GM12878 (cell line): ENCODE results near the gene IPCEF1. TPM values are rescaled to one million over a fixed set of nuclear protein-coding genes. Genes with fewer than 3 reads are reported as not detected.

Experiments
- ATAC-seq: fragments of 200-7000 bp; cut with Tn5 transposase; 3 replicates; pipeline ENCODE4 v1.9.1; 2020; ENCODE audit warnings: mild to moderate bottlenecking, moderate library complexity
- BruUV-seq: library from RNA; stranded (reverse); fragments of 400-500 nt; replicated peaks from 2 replicates; lab custom pipeline; 2021; lab: Mats Ljungman, UMichigan
- CTCF ChIA-PET: fragments of 300-600 bp; sonication (Branson Sonifier 250); formaldehyde crosslinking; extraction: SDS; loops from one replicate; lab custom pipeline; 2021; ENCODE audit warnings: inconsistent platforms; lab: Yijun Ruan, JAX
- POLR2A ChIA-PET: fragments of 350-600 bp; formaldehyde crosslinking; extraction: SDS; loops from one replicate; lab custom pipeline; 2021; ENCODE audit warnings: inconsistent platforms; lab: Charles Lee
- RAD21 ChIA-PET: fragments of 300-600 bp; sonication (Branson Sonifier 250); formaldehyde crosslinking; loops from one replicate; lab custom pipeline; 2023; ENCODE audit warnings: antibody characterized with exemption; ENCODE audit not compliant: unreplicated experiment; lab: Charles Lee
- SMC1A ChIA-PET: fragments of 300-600 bp; sonication (Branson Sonifier 250); formaldehyde crosslinking; loops from one replicate; lab custom pipeline; 2023; ENCODE audit not compliant: unreplicated experiment, uncharacterized antibody; lab: Charles Lee
- DNase-seq: peaks from one replicate; pipeline ENCODE4 v3.0.0-alpha.2; 2011; ENCODE audit warnings: low read depth, low spot score
- FAIRE-seq: peaks from 3 replicates; lab custom pipeline; 2011; peaks lifted over from hg19 to GRCh38; lab: Jason Lieb, UNC
- H2AFZ ChIP-seq: 2 replicates; pipeline ENCODE4 v1.6.0; 2011; ENCODE audit warnings: low read depth, low read length, control low read depth; ENCODE audit not compliant: control insufficient read depth
- H3K27ac ChIP-seq: 2 replicates; pipeline ENCODE4 v1.5.1; 2011; ENCODE audit warnings: control low read depth; ENCODE audit not compliant: control insufficient read depth, insufficient read depth
- H3K27me3 ChIP-seq, 2 experiments: replicated peaks in 1 of 2; 2 replicates each; pipeline versions ENCODE4 v1.6.0 to v1.6.1; 2011; ENCODE audit warnings: low read length in 1 of 2; ENCODE audit not compliant: control insufficient read depth in 2 of 2, insufficient read depth in 2 of 2
- H3K36me3 ChIP-seq, 2 experiments: 2 replicates each; pipeline ENCODE4 v1.5.1; 2011; ENCODE audit warnings: low read length in 1 of 2; ENCODE audit not compliant: control insufficient read depth in 2 of 2, insufficient read depth in 2 of 2
- H3K4me1 ChIP-seq: 2 replicates; pipeline ENCODE4 v1.6.1; 2011; ENCODE audit warnings: mild to moderate bottlenecking, low read length, moderate library complexity, mixed read lengths; ENCODE audit not compliant: control insufficient read depth, insufficient read depth
- H3K4me2 ChIP-seq: 2 replicates; pipeline ENCODE4 v1.6.0; 2011; ENCODE audit warnings: control low read depth; ENCODE audit not compliant: control insufficient read depth, insufficient read depth
- H3K4me3 ChIP-seq: fragments of 200-600 bp; sonication (generic); 2 replicates; pipeline ENCODE4 v1.5.1; 2016
- H3K79me2 ChIP-seq: 2 replicates; pipeline ENCODE4 v1.6.0; 2011; ENCODE audit warnings: low read length; ENCODE audit not compliant: control insufficient read depth, insufficient read depth
- H3K9ac ChIP-seq: 2 replicates; pipeline ENCODE4 v1.8.0; 2011; ENCODE audit warnings: low read length, control low read depth, mixed read lengths; ENCODE audit not compliant: control insufficient read depth, insufficient read depth
- H3K9me3 ChIP-seq: replicated peaks from 3 replicates; pipeline ENCODE4 v1.5.1; 2011; ENCODE audit warnings: mild to moderate bottlenecking, low read length; ENCODE audit not compliant: control insufficient read depth, insufficient read depth
- H4K20me1 ChIP-seq: 2 replicates; pipeline ENCODE4 v1.6.0; 2011; ENCODE audit not compliant: control insufficient read depth, insufficient read depth
- EED ChIP-seq: sonication (generic); IDR thresholded peaks from 2 replicates; pipeline ENCODE4 v1.6.1; 2016; ENCODE audit warnings: antibody characterized with exemption, low read depth
- ESRRA ChIP-seq: IDR thresholded peaks from 2 replicates; pipeline ENCODE4 v1.6.1; 2012; ENCODE audit warnings: mild to moderate bottlenecking, low read length, improper control_type of control experiment
- GATAD2B ChIP-seq: fragments of 450-650 bp; conservative IDR thresholded peaks from 2 replicates; pipeline ENCODE4 v1.6.1; 2017; ENCODE audit warnings: low read depth, mild to moderate bottlenecking, moderate library complexity
- NR2C1 ChIP-seq: fragments of 450-650 bp; IDR thresholded peaks from 2 replicates; pipeline ENCODE4 v1.6.1; 2017; ENCODE audit warnings: antibody characterized with exemption, mild to moderate bottlenecking, moderate library complexity
- RAD21 ChIP-seq: IDR thresholded peaks from 2 replicates; pipeline ENCODE4 v1.6.1; 2011; ENCODE audit warnings: mild to moderate bottlenecking, low read depth, low read length, moderate library complexity; ENCODE audit not compliant: insufficient read depth
- WGBS: methylation state at CpG from one replicate; pipeline ENCODE4 v1.1.6; 2016; ENCODE audit warnings: low lambda C conversion rate; ENCODE audit not compliant: insufficient replicate concordance, insufficient coverage; ENCODE audit errors: missing lambda C conversion rate; 5-methylcytosine and 5-hydroxymethylcytosine counted together
- in situ Hi-C: fragments of 300-500 bp; cut with MboI; formaldehyde crosslinking; loops from 9 replicates; pipeline ENCODE4 v1.14.3; 2018; ENCODE audit warnings: mixed read lengths
- intact Hi-C: fragments of 100-400 bp; cut with micrococcal nuclease; formaldehyde crosslinking; loops from one replicate; pipeline ENCODE4 v1.14.2; 2022; ENCODE audit not compliant: unreplicated experiment
- polyA plus RNA-seq, 11 experiments: library from polyadenylated mRNA; depleted of rRNA in 4 of 11; unstranded in 6 of 11; stranded (reverse) in 5 of 11; fragments of >200 nt; fragmentation: Nextera tagmentation in 4 of 11; fragmentation: Illumina TruSeq in 1 of 11; extraction: Ambion mirVana in 4 of 11; extraction: Trizol in 1 of 11; gene quantifications; 1 replicate in 1 of 11; 2 replicates in 10 of 11; pipeline versions ENCODE4 v1.2.1 to v1.2.3, GENCODE V29; 2011 to 2016; ENCODE audit warnings: inconsistent platforms in 2 of 11, missing spikeins in 2 of 11, low read depth in 1 of 11
- total RNA-seq, 4 experiments: library from RNA; depleted of rRNA in 3 of 4; stranded (reverse); fragments of >200 nt in 3 of 4; fragmentation: Illumina TruSeq in 1 of 4; extraction: Trizol in 1 of 4; gene quantifications; 2 replicates each; pipeline versions ENCODE4 v1.2.1 to v1.2.3, GENCODE V29; 2013 to 2021
- TF ChIP-seq, protein P1 (sequence below): fragments of 450-650 bp; formaldehyde crosslinking; IDR thresholded peaks from 2 replicates; pipeline ENCODE4 v1.4.0; 2020; ENCODE audit warnings: mild to moderate bottlenecking, moderate library complexity
- TF ChIP-seq, protein P2 (sequence below): IDR thresholded peaks from 2 replicates; pipeline ENCODE4 v1.6.1; 2012; ENCODE audit warnings: low read depth, low read length, improper control_type of control experiment
- TF ChIP-seq, protein P3 (sequence below): IDR thresholded peaks from 2 replicates; pipeline ENCODE4 v1.6.1; 2011; ENCODE audit warnings: mild to moderate bottlenecking, low read depth, low read length, moderate library complexity; ENCODE audit not compliant: insufficient replicate concordance

Gene IPCEF1
- total and polyA plus RNA-seq, 10 of the 15 experiments (the other 5 are each of a cell fraction or from before 2014, with no cell fraction given) = 1.3 to 137 (median 4.2) TPM

DNA sequence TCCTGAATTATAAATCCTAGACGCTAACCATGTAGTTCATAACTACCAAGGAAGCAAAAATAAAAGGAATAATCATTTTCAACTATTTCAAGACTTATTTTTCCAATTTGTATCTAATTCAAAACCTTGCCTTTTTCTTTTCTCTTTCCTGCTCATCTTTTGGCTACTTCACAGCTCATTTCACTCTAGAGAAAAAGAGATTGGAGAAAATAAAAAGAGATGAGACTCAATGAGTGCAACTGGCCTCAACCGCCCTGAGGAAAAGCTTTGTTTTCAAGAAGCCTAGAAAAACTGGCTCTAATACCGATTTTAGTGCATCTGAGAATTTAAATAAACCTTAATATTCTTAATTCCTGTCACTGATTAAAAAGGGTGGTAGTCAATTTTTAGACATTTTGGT, 36.4 kb downstream of the IPCEF1 start:
- Histone ChIP-seq H3K4me2 (no peak overlapping the region), H3K79me2 (no peaks in the 10 kb centered on the region), H3K27ac (no peak overlapping the region), H3K9me3 (no peaks in the 10 kb centered on the region), H3K27me3 (no peaks in the 10 kb centered on the region), H3K9ac (no peak overlapping the region), H3K36me3 (no peaks in the 10 kb centered on the region), H4K20me1 (no peaks in the 10 kb centered on the region), H3K4me1 (no peaks in the 10 kb centered on the region), H3K4me3 (no peak overlapping the region), H2AFZ (no peak overlapping the region)
- WGBS = 33% methylated on average over 3 of the region's 3 CpGs
- FAIRE-seq = no peak
- ChIA-PET CTCF (interaction anchor here (0.6 kb wide), 1 partner anchor 68 kb away, joined by 3 read pairs; no protein-coding TSS in a partner anchor), RAD21 (interaction anchor here (0.5 kb wide), 1 partner anchor 166 kb away, joined by 3 read pairs; no protein-coding TSS in a partner anchor), POLR2A (no interaction called here), SMC1A (no interaction called here)
- no TSS peak for BruUV-seq
- TF ChIP-seq EED = no peak
- TF ChIP-seq, protein P1, sequence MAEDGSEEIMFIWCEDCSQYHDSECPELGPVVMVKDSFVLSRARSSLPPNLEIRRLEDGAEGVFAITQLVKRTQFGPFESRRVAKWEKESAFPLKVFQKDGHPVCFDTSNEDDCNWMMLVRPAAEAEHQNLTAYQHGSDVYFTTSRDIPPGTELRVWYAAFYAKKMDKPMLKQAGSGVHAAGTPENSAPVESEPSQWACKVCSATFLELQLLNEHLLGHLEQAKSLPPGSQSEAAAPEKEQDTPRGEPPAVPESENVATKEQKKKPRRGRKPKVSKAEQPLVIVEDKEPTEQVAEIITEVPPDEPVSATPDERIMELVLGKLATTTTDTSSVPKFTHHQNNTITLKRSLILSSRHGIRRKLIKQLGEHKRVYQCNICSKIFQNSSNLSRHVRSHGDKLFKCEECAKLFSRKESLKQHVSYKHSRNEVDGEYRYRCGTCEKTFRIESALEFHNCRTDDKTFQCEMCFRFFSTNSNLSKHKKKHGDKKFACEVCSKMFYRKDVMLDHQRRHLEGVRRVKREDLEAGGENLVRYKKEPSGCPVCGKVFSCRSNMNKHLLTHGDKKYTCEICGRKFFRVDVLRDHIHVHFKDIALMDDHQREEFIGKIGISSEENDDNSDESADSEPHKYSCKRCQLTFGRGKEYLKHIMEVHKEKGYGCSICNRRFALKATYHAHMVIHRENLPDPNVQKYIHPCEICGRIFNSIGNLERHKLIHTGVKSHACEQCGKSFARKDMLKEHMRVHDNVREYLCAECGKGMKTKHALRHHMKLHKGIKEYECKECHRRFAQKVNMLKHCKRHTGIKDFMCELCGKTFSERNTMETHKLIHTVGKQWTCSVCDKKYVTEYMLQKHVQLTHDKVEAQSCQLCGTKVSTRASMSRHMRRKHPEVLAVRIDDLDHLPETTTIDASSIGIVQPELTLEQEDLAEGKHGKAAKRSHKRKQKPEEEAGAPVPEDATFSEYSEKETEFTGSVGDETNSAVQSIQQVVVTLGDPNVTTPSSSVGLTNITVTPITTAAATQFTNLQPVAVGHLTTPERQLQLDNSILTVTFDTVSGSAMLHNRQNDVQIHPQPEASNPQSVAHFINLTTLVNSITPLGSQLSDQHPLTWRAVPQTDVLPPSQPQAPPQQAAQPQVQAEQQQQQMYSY (CRISPR knock-in tag) = no peak
- TF ChIP-seq, protein P2, sequence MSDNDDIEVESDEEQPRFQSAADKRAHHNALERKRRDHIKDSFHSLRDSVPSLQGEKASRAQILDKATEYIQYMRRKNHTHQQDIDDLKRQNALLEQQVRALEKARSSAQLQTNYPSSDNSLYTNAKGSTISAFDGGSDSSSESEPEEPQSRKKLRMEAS = no peak
- TF ChIP-seq NR2C1 = no peak
- TF ChIP-seq GATAD2B = no peak
- no peak for TF ChIP-seq ESRRA
- TF ChIP-seq, protein P3, sequence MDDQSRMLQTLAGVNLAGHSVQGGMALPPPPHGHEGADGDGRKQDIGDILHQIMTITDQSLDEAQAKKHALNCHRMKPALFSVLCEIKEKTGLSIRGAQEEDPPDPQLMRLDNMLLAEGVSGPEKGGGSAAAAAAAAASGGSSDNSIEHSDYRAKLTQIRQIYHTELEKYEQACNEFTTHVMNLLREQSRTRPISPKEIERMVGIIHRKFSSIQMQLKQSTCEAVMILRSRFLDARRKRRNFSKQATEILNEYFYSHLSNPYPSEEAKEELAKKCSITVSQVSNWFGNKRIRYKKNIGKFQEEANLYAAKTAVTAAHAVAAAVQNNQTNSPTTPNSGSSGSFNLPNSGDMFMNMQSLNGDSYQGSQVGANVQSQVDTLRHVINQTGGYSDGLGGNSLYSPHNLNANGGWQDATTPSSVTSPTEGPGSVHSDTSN = no peak
- no peak for TF ChIP-seq RAD21
- in situ Hi-C loops = no loop called here
- no peak for ATAC-seq
- intact Hi-C loops = no loop called here
- DNase-seq = no peak
